SU-DHL-6 (cell line): ENCODE measurements around the gene MOB3B.

ENCODE experiments used
- H2AFZ ChIP-seq: fragments of 200-600 bp; sonication (generic); 2 replicates; pipeline ENCODE4 v1.6.1; 2014; ENCODE audit warnings: low read depth, mild to moderate bottlenecking, moderate library complexity, mixed read lengths, antibody characterized with exemption, low read length; ENCODE audit not compliant: severe bottlenecking
- H3F3A ChIP-seq: fragments of 200-600 bp; shearing (Covaris generic); 2 replicates; pipeline ENCODE4 v1.6.0; 2016; ENCODE audit warnings: antibody characterized with exemption, mild to moderate bottlenecking; ENCODE audit not compliant: insufficient read depth
- H3K27ac ChIP-seq: fragments of 200-600 bp; sonication (generic); 2 replicates; pipeline ENCODE4 v1.5.1; 2016; ENCODE audit warnings: low read depth, mild to moderate bottlenecking, low read length, moderate library complexity, mixed read lengths
- H3K27me3 ChIP-seq: fragments of 200-600 bp; sonication (generic), shearing (Covaris generic); 2 replicates; pipeline ENCODE4 v1.6.0; 2014; ENCODE audit warnings: mild to moderate bottlenecking, low read length
- H3K36me3 ChIP-seq: fragments of 200-600 bp; sonication (generic); 2 replicates; pipeline ENCODE4 v1.6.1; 2014; ENCODE audit warnings: mild to moderate bottlenecking, low read length, mixed read lengths
- H3K4me2 ChIP-seq: fragments of 300-600, 200-600 bp; shearing (Covaris generic), sonication (generic); 2 replicates; pipeline ENCODE4 v1.6.0; 2014; ENCODE audit warnings: low read length, low read depth, mild to moderate bottlenecking; ENCODE audit not compliant: poor library complexity, severe bottlenecking
- H3K4me3 ChIP-seq: fragments of 200-600 bp; sonication (generic); 2 replicates; pipeline ENCODE4 v1.5.1; 2014; ENCODE audit warnings: antibody characterized with exemption, low read length, mild to moderate bottlenecking, mixed read lengths; ENCODE audit not compliant: insufficient read depth, poor library complexity, severe bottlenecking
- H3K79me2 ChIP-seq: fragments of 200-600 bp; sonication (generic); 2 replicates; pipeline ENCODE4 v1.6.1; 2014; ENCODE audit warnings: mild to moderate bottlenecking, low read length, moderate library complexity; ENCODE audit not compliant: insufficient read depth
- H3K9ac ChIP-seq: fragments of 200-600 bp; sonication (generic); 2 replicates; pipeline ENCODE4 v1.7.0; 2014; ENCODE audit warnings: mild to moderate bottlenecking, low read length
- H3K9me2 ChIP-seq: fragments of 200-600 bp; sonication (generic); replicated peaks from 2 replicates; pipeline ENCODE4 v1.6.1; 2014; ENCODE audit warnings: low read length; ENCODE audit not compliant: insufficient read depth
- H3K9me3 ChIP-seq: fragments of 200-600 bp; sonication (generic); 2 replicates; pipeline ENCODE4 v1.6.1; 2014; ENCODE audit warnings: low read length, mixed read lengths; ENCODE audit not compliant: insufficient read depth
- H4K20me1 ChIP-seq: fragments of 200-600 bp; sonication (generic); 2 replicates; pipeline ENCODE4 v1.6.1; 2014; ENCODE audit warnings: low read depth, mild to moderate bottlenecking, antibody characterized with exemption, low read length, moderate library complexity, mixed read lengths
- CTCF ChIP-seq: fragments of 200-600 bp; sonication (generic); IDR thresholded peaks from one replicate; pipeline ENCODE4 v1.5.1; 2017; ENCODE audit warnings: antibody characterized with exemption, mild to moderate bottlenecking, low read length, moderate library complexity; ENCODE audit not compliant: insufficient read depth, poor library complexity, severe bottlenecking
- EZH2phosphoT487 ChIP-seq: fragments of 200-600 bp; sonication (generic), shearing (Covaris generic); conservative IDR thresholded peaks from 2 replicates; pipeline ENCODE4 v1.6.1; 2018; ENCODE audit warnings: mild to moderate bottlenecking, antibody characterized with exemption, low read length, moderate library complexity, mixed read lengths

Gene MOB3B

GRCh38 chr9:27377811-27378456 is 151.7 kb downstream of the MOB3B start:
- H3K4me3 ChIP-seq, result no peak overlapping the region
- no peaks in the 10 kb centered on the region for H3K9me2 ChIP-seq
- no peaks in the 10 kb centered on the region for H3K9me3 ChIP-seq
- H4K20me1 ChIP-seq, result no peaks in the 10 kb centered on the region
- no peak overlapping the region for H2AFZ ChIP-seq
- H3K4me2 ChIP-seq, result no peak overlapping the region
- no peak overlapping the region for H3K9ac ChIP-seq
- H3K27ac ChIP-seq, result no peak overlapping the region
- no peaks in the 10 kb centered on the region for H3K36me3 ChIP-seq
- no peaks in the 10 kb centered on the region for H3F3A ChIP-seq
- H3K79me2 ChIP-seq, result no peaks in the 10 kb centered on the region
- H3K27me3 ChIP-seq, result no peaks in the 10 kb centered on the region
- TF ChIP-seq EZH2phosphoT487 (no peak), CTCF (no peak)

GRCh38 chr9:27377147-27377807 is 152.3 kb downstream of the MOB3B start:
- Histone ChIP-seq H3K27ac (no peak overlapping the region), H3K4me2 (no peak overlapping the region), H4K20me1 (no peaks in the 10 kb centered on the region)

GRCh38 chr9:27373851-27374250 is 155.8 kb downstream of the MOB3B start:
- H3K9me2 ChIP-seq, result no peaks in the 10 kb centered on the region
- no peak overlapping the region for H3K4me3 ChIP-seq
- TF ChIP-seq CTCF, result no peak
- TF ChIP-seq EZH2phosphoT487, result no peak

More at GRCh38 chr9:27377147-27377807, 152.3 kb downstream of the MOB3B start:
- Histone ChIP-seq H3K9ac (no peak overlapping the region), H2AFZ (no peak overlapping the region), H3K4me3 (no peak overlapping the region), H3F3A (no peaks in the 10 kb centered on the region), H3K79me2 (no peaks in the 10 kb centered on the region), H3K36me3 (no peaks in the 10 kb centered on the region), H3K9me3 (no peaks in the 10 kb centered on the region), H3K27me3 (no peaks in the 10 kb centered on the region), H3K9me2 (no peaks in the 10 kb centered on the region)
- TF ChIP-seq CTCF (no peak), EZH2phosphoT487 (no peak)

More at GRCh38 chr9:27373851-27374250, 155.8 kb downstream of the MOB3B start:
- H3K79me2 ChIP-seq, result no peaks in the 10 kb centered on the region
- H3K9ac ChIP-seq, result no peak overlapping the region
- no peaks in the 10 kb centered on the region for H3F3A ChIP-seq
- no peaks in the 10 kb centered on the region for H3K9me3 ChIP-seq
- no peak overlapping the region for H2AFZ ChIP-seq
- H4K20me1 ChIP-seq, result no peaks in the 10 kb centered on the region
- no peaks in the 10 kb centered on the region for H3K27me3 ChIP-seq
- no peak overlapping the region for H3K4me2 ChIP-seq
- H3K36me3 ChIP-seq, result no peaks in the 10 kb centered on the region
- H3K27ac ChIP-seq, result no peak overlapping the region
